K562 (cell line): Measurements from ENCODE around the gene GPATCH4. TPM values are rescaled to one million over a fixed set of nuclear protein-coding genes. Genes with fewer than 3 reads are reported as not detected.

Experiments used
- ATF1 ChIP-seq, 2 experiments: fragments of 450-650 bp in 1 of 2; IDR thresholded peaks; 2 replicates each; pipeline ENCODE4 v1.6.1; 2016; ENCODE audit warnings: missing compliant biosample characterization in 1 of 2, missing genetic modification characterization in 1 of 2
- CTBP1 ChIP-seq: fragments of 450-650 bp; IDR thresholded peaks from 2 replicates; pipeline ENCODE4 v1.6.1; 2016; ENCODE audit warnings: borderline replicate concordance
- KLF13 ChIP-seq: fragments of 450-650 bp; IDR thresholded peaks from 2 replicates; pipeline ENCODE4 v1.6.1; 2016; ENCODE audit warnings: missing genetic modification characterization, low read depth, mild to moderate bottlenecking, missing compliant biosample characterization, moderate library complexity, borderline replicate concordance
- XRCC3 ChIP-seq: fragments of 450-650 bp; IDR thresholded peaks from 2 replicates; pipeline ENCODE4 v1.6.1; 2017; ENCODE audit warnings: mild to moderate bottlenecking, moderate library complexity
- ZSCAN29 ChIP-seq: fragments of 450-650 bp; IDR thresholded peaks from 2 replicates; pipeline ENCODE4 v1.6.1; 2017
- polyA plus RNA-seq, 8 experiments: library from polyadenylated mRNA; depleted of rRNA in 4 of 8; stranded (reverse) in 5 of 8; unstranded in 3 of 8; fragments of >200 nt; fragmentation: Nextera tagmentation in 2 of 8; fragmentation: Illumina TruSeq in 1 of 8; extraction: Ambion mirVana in 2 of 8; extraction: Trizol in 1 of 8; gene quantifications; 2 replicates each; pipeline versions ENCODE4 v1.2.1 to v1.2.3, GENCODE V29; 2011 to 2014; ENCODE audit warnings: inconsistent platforms in 1 of 8, missing spikeins in 1 of 8
- total RNA-seq, 7 experiments: library from RNA; depleted of rRNA in 6 of 7; stranded (reverse); fragments of >200 nt in 6 of 7; fragmentation: Illumina TruSeq in 2 of 7; extraction: Trizol in 2 of 7; gene quantifications; 2 replicates each; pipeline versions ENCODE4 v1.2.1 to v1.2.3, GENCODE V29; 2011 to 2021; ENCODE audit warnings: low replicate concordance in 1 of 7
- TF ChIP-seq, protein P1 (sequence below), 3 experiments: fragments of 200-800 bp in 1 of 3; fragments of 250-450 bp in 1 of 3; fragments of 450-650 bp in 1 of 3; sonication (Bioruptor Pico) in 1 of 3; sonication (Bioruptor generic) in 1 of 3; formaldehyde crosslinking in 1 of 3; IDR thresholded peaks; 2 replicates each; pipeline versions ENCODE4 v1.6.1 to v1.8.0; 2016 to 2022; ENCODE audit warnings: mild to moderate bottlenecking in 2 of 3, missing genetic modification characterization in 2 of 3, missing compliant biosample characterization in 1 of 3, moderate library complexity in 1 of 3
- TF ChIP-seq, protein P2 (sequence below): fragments of 250-450 bp; sonication (Bioruptor Pico); IDR thresholded peaks from 2 replicates; pipeline ENCODE4 v1.6.1; 2021; ENCODE audit warnings: mild to moderate bottlenecking
- TF ChIP-seq, protein P3 (sequence below): fragments of 250-450 bp; sonication (Bioruptor Pico); IDR thresholded peaks from 2 replicates; pipeline ENCODE4 v1.4.0; 2020
- TF ChIP-seq, protein P4 (sequence below): fragments of 450-650 bp; IDR thresholded peaks from 2 replicates; pipeline ENCODE4 v1.6.1; 2018; ENCODE audit not compliant: partially characterized antibody

GPATCH4 gene
- total and polyA plus RNA-seq, 9 of the 15 experiments (the other 6 are each of a cell fraction or from before 2014, with no cell fraction given): 43.7 to 105 (median 76.5) TPM

DNA sequence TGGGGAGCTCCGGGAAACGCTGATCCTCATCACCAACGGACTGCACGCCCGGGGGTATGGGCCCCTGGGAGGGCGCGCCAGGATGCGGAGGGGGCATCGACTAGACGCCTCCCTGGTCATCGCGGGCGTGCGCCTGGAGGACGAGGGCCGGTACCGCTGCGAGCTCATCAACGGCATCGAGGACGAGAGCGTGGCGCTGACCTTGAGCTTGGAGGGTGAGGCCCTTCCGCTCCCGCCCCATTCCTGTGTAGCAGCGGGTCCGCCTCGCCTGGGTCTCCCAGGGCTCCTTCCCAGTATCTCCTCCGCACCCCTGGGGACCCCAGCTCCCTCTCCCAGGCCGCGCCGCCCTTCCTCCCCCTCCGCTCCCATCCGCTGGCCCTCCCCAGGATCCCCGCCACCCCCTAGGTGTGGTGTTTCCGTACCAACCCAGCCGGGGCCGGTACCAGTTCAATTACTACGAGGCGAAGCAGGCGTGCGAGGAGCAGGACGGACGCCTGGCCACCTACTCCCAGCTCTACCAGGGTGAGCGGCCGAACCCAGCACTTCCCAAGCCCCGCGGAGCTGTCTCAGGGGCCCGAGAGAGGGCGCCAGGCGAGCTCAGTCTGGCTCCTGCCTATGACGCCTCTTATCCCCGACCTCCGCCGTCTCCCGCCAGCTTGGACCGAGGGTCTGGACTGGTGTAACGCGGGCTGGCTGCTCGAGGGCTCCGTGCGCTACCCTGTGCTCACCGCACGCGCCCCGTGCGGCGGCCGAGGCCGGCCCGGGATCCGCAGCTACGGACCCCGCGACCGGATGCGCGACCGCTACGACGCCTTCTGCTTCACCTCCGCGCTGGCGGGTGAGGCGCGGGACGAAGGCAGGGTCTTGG, 22.9 kb upstream of the GPATCH4 start (continued):
- TF ChIP-seq, protein P1, sequence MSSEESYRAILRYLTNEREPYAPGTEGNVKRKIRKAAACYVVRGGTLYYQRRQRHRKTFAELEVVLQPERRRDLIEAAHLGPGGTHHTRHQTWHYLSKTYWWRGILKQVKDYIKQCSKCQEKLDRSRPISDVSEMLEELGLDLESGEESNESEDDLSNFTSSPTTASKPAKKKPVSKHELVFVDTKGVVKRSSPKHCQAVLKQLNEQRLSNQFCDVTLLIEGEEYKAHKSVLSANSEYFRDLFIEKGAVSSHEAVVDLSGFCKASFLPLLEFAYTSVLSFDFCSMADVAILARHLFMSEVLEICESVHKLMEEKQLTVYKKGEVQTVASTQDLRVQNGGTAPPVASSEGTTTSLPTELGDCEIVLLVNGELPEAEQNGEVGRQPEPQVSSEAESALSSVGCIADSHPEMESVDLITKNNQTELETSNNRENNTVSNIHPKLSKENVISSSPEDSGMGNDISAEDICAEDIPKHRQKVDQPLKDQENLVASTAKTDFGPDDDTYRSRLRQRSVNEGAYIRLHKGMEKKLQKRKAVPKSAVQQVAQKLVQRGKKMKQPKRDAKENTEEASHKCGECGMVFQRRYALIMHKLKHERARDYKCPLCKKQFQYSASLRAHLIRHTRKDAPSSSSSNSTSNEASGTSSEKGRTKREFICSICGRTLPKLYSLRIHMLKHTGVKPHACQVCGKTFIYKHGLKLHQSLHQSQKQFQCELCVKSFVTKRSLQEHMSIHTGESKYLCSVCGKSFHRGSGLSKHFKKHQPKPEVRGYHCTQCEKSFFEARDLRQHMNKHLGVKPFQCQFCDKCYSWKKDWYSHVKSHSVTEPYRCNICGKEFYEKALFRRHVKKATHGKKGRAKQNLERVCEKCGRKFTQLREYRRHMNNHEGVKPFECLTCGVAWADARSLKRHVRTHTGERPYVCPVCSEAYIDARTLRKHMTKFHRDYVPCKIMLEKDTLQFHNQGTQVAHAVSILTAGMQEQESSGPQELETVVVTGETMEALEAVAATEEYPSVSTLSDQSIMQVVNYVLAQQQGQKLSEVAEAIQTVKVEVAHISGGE (CRISPR knock-in tag; IDR thresholded peaks at IDR 0.05): no peak
- TF ChIP-seq KLF13 (tag) (0 out of 2 replicates have a peak, but pooled peaks have one; percentile 26), CTBP1 (peak; percentile 70; the same call in 1 of the 2 replicates), ZSCAN29 (no peak), XRCC3 (no peak), ATF1 (CRISPR knock-in tag; IDR thresholded peaks at IDR 0.05) (peak; percentile 56; the same call in 1 of the 2 replicates), ATF1 (tag; IDR thresholded peaks at IDR 0.05) (peak; percentile 88)
- TF ChIP-seq, protein P2, sequence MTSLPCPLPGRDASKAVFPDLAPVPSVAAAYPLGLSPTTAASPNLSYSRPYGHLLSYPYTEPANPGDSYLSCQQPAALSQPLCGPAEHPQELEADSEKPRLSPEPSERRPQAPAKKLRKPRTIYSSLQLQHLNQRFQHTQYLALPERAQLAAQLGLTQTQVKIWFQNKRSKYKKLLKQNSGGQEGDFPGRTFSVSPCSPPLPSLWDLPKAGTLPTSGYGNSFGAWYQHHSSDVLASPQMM (CRISPR knock-in tag): no peak
- TF ChIP-seq, protein P3, sequence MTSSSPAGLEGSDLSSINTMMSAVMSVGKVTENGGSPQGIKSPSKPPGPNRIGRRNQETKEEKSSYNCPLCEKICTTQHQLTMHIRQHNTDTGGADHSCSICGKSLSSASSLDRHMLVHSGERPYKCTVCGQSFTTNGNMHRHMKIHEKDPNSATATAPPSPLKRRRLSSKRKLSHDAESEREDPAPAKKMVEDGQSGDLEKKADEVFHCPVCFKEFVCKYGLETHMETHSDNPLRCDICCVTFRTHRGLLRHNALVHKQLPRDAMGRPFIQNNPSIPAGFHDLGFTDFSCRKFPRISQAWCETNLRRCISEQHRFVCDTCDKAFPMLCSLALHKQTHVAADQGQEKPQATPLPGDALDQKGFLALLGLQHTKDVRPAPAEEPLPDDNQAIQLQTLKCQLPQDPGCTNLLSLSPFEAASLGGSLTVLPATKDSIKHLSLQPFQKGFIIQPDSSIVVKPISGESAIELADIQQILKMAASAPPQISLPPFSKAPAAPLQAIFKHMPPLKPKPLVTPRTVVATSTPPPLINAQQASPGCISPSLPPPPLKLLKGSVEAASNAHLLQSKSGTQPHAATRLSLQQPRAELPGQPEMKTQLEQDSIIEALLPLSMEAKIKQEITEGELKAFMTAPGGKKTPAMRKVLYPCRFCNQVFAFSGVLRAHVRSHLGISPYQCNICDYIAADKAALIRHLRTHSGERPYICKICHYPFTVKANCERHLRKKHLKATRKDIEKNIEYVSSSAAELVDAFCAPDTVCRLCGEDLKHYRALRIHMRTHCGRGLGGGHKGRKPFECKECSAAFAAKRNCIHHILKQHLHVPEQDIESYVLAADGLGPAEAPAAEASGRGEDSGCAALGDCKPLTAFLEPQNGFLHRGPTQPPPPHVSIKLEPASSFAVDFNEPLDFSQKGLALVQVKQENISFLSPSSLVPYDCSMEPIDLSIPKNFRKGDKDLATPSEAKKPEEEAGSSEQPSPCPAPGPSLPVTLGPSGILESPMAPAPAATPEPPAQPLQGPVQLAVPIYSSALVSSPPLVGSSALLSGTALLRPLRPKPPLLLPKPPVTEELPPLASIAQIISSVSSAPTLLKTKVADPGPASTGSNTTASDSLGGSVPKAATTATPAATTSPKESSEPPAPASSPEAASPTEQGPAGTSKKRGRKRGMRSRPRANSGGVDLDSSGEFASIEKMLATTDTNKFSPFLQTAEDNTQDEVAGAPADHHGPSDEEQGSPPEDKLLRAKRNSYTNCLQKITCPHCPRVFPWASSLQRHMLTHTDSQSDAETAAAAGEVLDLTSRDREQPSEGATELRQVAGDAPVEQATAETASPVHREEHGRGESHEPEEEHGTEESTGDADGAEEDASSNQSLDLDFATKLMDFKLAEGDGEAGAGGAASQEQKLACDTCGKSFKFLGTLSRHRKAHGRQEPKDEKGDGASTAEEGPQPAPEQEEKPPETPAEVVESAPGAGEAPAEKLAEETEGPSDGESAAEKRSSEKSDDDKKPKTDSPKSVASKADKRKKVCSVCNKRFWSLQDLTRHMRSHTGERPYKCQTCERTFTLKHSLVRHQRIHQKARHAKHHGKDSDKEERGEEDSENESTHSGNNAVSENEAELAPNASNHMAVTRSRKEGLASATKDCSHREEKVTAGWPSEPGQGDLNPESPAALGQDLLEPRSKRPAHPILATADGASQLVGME (CRISPR knock-in tag): no peak
- TF ChIP-seq, protein P4, sequence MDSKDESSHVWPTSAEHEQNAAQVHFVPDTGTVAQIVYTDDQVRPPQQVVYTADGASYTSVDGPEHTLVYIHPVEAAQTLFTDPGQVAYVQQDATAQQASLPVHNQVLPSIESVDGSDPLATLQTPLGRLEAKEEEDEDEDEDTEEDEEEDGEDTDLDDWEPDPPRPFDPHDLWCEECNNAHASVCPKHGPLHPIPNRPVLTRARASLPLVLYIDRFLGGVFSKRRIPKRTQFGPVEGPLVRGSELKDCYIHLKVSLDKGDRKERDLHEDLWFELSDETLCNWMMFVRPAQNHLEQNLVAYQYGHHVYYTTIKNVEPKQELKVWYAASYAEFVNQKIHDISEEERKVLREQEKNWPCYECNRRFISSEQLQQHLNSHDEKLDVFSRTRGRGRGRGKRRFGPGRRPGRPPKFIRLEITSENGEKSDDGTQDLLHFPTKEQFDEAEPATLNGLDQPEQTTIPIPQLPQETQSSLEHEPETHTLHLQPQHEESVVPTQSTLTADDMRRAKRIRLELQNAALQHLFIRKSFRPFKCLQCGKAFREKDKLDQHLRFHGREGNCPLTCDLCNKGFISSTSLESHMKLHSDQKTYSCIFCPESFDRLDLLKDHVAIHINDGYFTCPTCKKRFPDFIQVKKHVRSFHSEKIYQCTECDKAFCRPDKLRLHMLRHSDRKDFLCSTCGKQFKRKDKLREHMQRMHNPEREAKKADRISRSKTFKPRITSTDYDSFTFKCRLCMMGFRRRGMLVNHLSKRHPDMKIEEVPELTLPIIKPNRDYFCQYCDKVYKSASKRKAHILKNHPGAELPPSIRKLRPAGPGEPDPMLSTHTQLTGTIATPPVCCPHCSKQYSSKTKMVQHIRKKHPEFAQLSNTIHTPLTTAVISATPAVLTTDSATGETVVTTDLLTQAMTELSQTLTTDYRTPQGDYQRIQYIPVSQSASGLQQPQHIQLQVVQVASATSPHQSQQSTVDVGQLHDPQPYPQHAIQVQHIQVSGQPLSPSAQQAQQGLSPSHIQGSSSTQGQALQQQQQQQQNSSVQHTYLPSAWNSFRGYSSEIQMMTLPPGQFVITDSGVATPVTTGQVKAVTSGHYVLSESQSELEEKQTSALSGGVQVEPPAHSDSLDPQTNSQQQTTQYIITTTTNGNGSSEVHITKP: no peak
